ENCODE measurements around the gene DDR2.

Gene DDR2

GRCh38 chr1:162644986-162645314, 12.7 kb downstream of the DDR2 start:
- TF ChIP-seq ZFX (IDR thresholded peaks at IDR 0.05) (no peak), CTCF (conservative IDR thresholded peaks at IDR 0.05) (no peak)
- no peak overlapping the region for H3K27ac ChIP-seq

- no peak overlapping the region for H3K27ac ChIP-seq
- TF ChIP-seq CTCF (conservative IDR thresholded peaks at IDR 0.05) = no peak
- TF ChIP-seq ZFX (IDR thresholded peaks at IDR 0.05) = no peak
Measured at GRCh38 chr1:162645666-162646065, 13.4 kb downstream of the DDR2 start.

- TF ChIP-seq ZFX (IDR thresholded peaks at IDR 0.05) (no peak), CTCF (conservative IDR thresholded peaks at IDR 0.05) (no peak)
- H3K27ac ChIP-seq = no peak overlapping the region
Measured at GRCh38 chr1:162649583-162649982, 17.3 kb downstream of the DDR2 start.

GRCh38 chr1:162654915-162655620, 22.8 kb downstream of the DDR2 start:
- TF ChIP-seq CTCF (conservative IDR thresholded peaks at IDR 0.05) = no peak
- TF ChIP-seq ZFX (IDR thresholded peaks at IDR 0.05) = no peak

GRCh38 chr1:162656266-162656665, 24.0 kb downstream of the DDR2 start:
- H3K27ac ChIP-seq = no peak overlapping the region
- TF ChIP-seq ZFX (IDR thresholded peaks at IDR 0.05) (no peak), CTCF (conservative IDR thresholded peaks at IDR 0.05) (no peak)

More at GRCh38 chr1:162654915-162655620, 22.8 kb downstream of the DDR2 start:
- no peak overlapping the region for H3K27ac ChIP-seq

- no peak overlapping the region for H3K27ac ChIP-seq
- TF ChIP-seq CTCF (conservative IDR thresholded peaks at IDR 0.05) = no peak
- no peak for TF ChIP-seq ZFX (IDR thresholded peaks at IDR 0.05)
Measured at GRCh38 chr1:162660574-162660973, 28.3 kb downstream of the DDR2 start.

- no peak for TF ChIP-seq CTCF (conservative IDR thresholded peaks at IDR 0.05)
- TF ChIP-seq ZFX (IDR thresholded peaks at IDR 0.05) = no peak
- no peak overlapping the region for H3K27ac ChIP-seq
Measured at GRCh38 chr1:162661336-162661735, 29.1 kb downstream of the DDR2 start.

Measured in C4-2B (cell line).